ENCODE data around the gene TRUB2.
A peak's percentile ranks its signal among the peaks of the same experiment; 100 is the strongest.

TRUB2 gene

DNA sequence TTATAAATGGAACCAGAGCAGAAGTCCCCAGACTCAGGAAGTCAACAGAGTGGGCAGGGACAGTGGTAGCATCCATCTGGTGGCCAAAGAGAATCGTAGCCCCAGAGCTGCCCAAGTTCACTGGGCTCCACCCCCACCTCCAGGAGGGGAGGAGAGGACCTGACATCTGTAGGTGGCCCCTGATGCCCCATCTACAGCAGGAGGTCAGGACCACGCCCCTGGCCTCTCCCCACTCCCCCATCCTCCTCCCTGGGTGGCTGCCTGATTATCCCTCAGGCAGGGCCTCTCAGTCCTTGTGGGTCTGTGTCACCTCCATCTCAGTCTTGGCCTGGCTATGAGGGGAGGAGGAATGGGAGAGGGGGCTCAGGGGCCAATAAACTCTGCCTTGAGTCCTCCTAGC lies 38.6 kb upstream of the TRUB2 start:
- Histone ChIP-seq H3K4me3 (ENCODE audit: low read depth, low read length) (no peak overlapping the region), H3K4me1 (ENCODE audit: control insufficient read depth, insufficient read depth, low read length) (peaks cover 28% of the 10 kb centered on the region), H3K9ac (ENCODE audit: low read length) (no peak overlapping the region), H3K27ac (ENCODE audit: low read depth, low read length) (no peak overlapping the region), H3K27me3 (ENCODE audit: control insufficient read depth, insufficient read depth, low read length) (peaks cover 39% of the 10 kb centered on the region), H3K36me3 (ENCODE audit: control insufficient read depth, insufficient read depth, low read length) (peaks cover 8% of the 10 kb centered on the region), H3K9me3 (ENCODE audit: control insufficient read depth, insufficient read depth, low read depth, low read length) (no peaks in the 10 kb centered on the region)

DNA sequence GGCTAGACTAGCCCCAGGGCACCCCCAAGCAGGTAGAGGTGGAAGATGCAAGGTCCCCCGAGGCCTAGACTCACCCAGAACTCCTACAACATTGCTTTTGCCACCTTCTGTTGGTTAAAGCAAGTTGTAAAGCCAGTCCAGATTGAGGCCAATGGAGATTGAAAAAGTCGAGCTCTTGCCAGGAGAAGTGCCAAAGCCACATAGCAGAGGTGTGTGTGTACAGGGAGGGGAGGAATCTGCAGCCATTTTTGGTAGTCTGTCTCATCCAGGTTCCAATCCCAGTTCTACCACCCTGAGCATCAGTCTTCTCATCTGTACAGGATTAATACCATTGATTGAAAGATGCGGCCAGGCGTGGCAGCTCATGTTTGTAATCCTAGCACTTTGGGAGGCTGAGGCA lies 36.6 kb upstream of the TRUB2 start:
- no peaks in the 10 kb centered on the region for H3K9me3 ChIP-seq (ENCODE audit: control insufficient read depth, insufficient read depth, low read depth, low read length)
- H3K27ac ChIP-seq (ENCODE audit: low read depth, low read length), result no peak overlapping the region
- peaks cover 13% of the 10 kb centered on the region for H3K4me1 ChIP-seq (ENCODE audit: control insufficient read depth, insufficient read depth, low read length)
- no peak overlapping the region for H3K4me3 ChIP-seq (ENCODE audit: low read depth, low read length)
- peaks cover 25% of the 10 kb centered on the region for H3K27me3 ChIP-seq (ENCODE audit: control insufficient read depth, insufficient read depth, low read length)
- H3K36me3 ChIP-seq (ENCODE audit: control insufficient read depth, insufficient read depth, low read length), result peaks cover 17% of the 10 kb centered on the region
- no peak overlapping the region for H3K9ac ChIP-seq (ENCODE audit: low read length)

DNA sequence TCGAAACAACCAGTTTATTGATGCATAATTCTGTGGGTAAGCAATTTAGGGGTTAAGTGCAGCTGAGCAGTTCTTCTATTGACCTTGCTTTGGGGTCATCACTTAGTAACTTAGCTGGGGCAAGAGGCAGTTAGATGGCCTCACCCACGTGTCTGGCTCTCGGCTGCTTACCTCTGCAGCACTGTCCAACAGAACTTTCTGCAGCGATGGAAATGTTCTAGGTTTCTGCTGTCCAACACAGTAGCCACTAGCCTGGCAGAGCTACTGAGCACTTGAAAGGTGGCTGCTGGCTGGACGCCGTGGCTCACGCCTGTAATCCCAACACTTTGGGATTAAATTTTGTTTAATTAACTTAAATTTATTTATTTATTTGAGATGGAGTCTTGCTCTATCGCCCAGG lies 35.8 kb upstream of the TRUB2 start:
- H3K27ac ChIP-seq (ENCODE audit: low read depth, low read length), result no peak overlapping the region
- no peak overlapping the region for H3K9ac ChIP-seq (ENCODE audit: low read length)
- H3K4me3 ChIP-seq (ENCODE audit: low read depth, low read length), result no peak overlapping the region
- peaks cover 9% of the 10 kb centered on the region; the same call in 1 of the 2 replicates for H3K4me1 ChIP-seq (ENCODE audit: control insufficient read depth, insufficient read depth, low read length)
- H3K36me3 ChIP-seq (ENCODE audit: control insufficient read depth, insufficient read depth, low read length), result peaks cover 22% of the 10 kb centered on the region
- H3K9me3 ChIP-seq (ENCODE audit: control insufficient read depth, insufficient read depth, low read depth, low read length), result no peaks in the 10 kb centered on the region
- peaks cover 17% of the 10 kb centered on the region for H3K27me3 ChIP-seq (ENCODE audit: control insufficient read depth, insufficient read depth, low read length)

DNA sequence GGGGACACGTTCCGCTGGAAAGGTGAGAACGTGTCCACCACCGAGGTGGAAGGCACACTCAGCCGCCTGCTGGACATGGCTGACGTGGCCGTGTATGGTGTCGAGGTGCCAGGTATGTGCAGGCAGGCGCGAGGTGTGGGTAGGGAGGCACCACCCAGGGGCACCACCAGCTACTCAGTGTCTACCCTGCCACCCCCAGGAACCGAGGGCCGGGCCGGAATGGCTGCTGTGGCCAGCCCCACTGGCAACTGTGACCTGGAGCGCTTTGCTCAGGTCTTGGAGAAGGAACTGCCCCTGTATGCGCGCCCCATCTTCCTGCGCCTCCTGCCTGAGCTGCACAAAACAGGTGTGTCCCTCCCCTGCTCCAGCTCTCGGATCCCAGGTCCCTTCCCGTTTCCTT lies 33.2 kb upstream of the TRUB2 start:
- Histone ChIP-seq H3K4me1 (ENCODE audit: control insufficient read depth, insufficient read depth, low read length) (no peaks in the 10 kb centered on the region), H3K4me3 (ENCODE audit: low read depth, low read length) (no peak overlapping the region), H3K36me3 (ENCODE audit: control insufficient read depth, insufficient read depth, low read length) (peaks cover 31% of the 10 kb centered on the region), H3K27me3 (ENCODE audit: control insufficient read depth, insufficient read depth, low read length) (0 out of 2 replicates have a peak, but pooled peaks cover under 1% of the 10 kb centered on the region), H3K9ac (ENCODE audit: low read length) (no peak overlapping the region), H3K9me3 (ENCODE audit: control insufficient read depth, insufficient read depth, low read depth, low read length) (no peaks in the 10 kb centered on the region), H3K27ac (ENCODE audit: low read depth, low read length) (no peak overlapping the region)

DNA sequence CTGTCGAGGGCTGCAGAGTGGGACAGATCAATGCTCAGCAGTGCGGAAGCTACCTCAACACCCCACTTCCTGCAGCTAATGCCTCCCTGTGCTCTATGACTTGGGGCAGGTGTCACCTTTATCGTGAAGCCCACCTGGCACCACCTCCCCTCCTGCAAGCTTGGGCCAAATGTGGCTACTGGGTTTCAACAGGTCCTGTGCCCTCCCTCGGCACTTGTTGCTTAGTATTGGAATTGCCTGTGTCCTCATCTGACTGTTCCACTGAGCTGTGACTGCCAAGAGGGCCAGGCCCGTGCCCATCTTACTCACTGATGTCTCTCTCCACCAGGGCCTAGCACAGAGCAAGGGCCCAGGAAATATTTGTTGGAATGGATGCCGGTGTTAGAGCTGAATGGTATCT lies 27.5 kb upstream of the TRUB2 start:
- H3K9me3 ChIP-seq (ENCODE audit: control insufficient read depth, insufficient read depth, low read depth, low read length), result no peaks in the 10 kb centered on the region
- no peak overlapping the region for H3K9ac ChIP-seq (ENCODE audit: low read length)
- no peaks in the 10 kb centered on the region for H3K27me3 ChIP-seq (ENCODE audit: control insufficient read depth, insufficient read depth, low read length)
- no peak overlapping the region for H3K4me3 ChIP-seq (ENCODE audit: low read depth, low read length)
- H3K36me3 ChIP-seq (ENCODE audit: control insufficient read depth, insufficient read depth, low read length), result peaks cover 62% of the 10 kb centered on the region
- no peak overlapping the region for H3K27ac ChIP-seq (ENCODE audit: low read depth, low read length)
- H3K4me1 ChIP-seq (ENCODE audit: control insufficient read depth, insufficient read depth, low read length), result no peaks in the 10 kb centered on the region

DNA sequence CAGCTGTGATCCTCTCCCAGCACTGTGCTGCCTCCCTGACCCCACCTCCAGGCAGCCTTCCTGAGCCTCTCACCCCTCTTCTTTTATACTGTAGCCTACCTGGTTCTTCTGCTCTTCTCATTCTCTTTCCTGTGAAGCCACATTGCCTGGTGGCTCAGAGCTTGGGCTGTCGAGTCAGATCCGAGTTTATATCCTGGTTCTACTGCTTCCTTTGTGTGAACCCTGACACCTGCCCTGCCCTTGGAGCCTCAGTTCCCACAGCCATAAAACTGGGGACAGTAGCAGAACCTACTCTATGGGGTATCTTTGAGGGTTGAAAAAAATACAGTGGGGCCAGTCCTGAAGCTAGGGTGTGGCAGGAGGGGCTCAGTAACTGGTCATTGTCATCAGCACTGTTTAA lies 26.9 kb upstream of the TRUB2 start:
- no peak overlapping the region for H3K27ac ChIP-seq (ENCODE audit: low read depth, low read length)
- no peaks in the 10 kb centered on the region for H3K9me3 ChIP-seq (ENCODE audit: control insufficient read depth, insufficient read depth, low read depth, low read length)
- H3K36me3 ChIP-seq (ENCODE audit: control insufficient read depth, insufficient read depth, low read length), result peaks cover 67% of the 10 kb centered on the region
- no peaks in the 10 kb centered on the region for H3K4me1 ChIP-seq (ENCODE audit: control insufficient read depth, insufficient read depth, low read length)
- H3K27me3 ChIP-seq (ENCODE audit: control insufficient read depth, insufficient read depth, low read length), result no peaks in the 10 kb centered on the region
- H3K9ac ChIP-seq (ENCODE audit: low read length), result no peak overlapping the region
- H3K4me3 ChIP-seq (ENCODE audit: low read depth, low read length), result no peak overlapping the region

DNA sequence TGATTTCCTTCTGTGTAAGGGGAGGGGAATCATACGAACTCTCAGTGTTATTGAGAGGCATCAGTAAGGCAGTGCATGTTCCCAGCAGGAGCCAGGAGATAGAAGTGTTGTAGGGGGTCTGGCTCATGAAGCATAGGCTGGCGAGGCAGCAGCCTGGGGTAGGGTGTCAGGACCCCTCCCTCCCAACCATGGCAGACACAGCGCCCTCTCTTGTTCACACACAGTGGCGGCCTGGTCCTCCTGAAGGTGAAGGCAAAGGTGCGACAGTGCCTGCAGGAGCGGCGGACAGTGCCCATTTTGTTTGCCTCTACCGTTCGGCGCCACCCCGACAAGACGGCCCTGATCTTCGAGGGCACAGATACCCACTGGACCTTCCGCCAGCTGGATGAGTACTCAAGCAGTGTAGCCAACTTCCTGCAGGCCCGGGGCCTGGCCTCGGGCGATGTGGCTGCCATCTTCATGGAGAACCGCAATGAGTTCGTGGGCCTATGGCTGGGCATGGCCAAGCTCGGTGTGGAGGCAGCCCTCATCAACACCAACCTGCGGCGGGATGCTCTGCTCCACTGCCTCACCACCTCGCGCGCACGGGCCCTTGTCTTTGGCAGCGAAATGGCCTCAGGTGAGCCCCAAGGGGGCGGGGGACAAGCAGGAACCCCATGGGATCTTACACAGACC lies 22.8 kb upstream of the TRUB2 start:
- Histone ChIP-seq H3K36me3 (ENCODE audit: control insufficient read depth, insufficient read depth, low read length) (peaks cover 64% of the 10 kb centered on the region), H3K27me3 (ENCODE audit: control insufficient read depth, insufficient read depth, low read length) (no peaks in the 10 kb centered on the region)

DNA sequence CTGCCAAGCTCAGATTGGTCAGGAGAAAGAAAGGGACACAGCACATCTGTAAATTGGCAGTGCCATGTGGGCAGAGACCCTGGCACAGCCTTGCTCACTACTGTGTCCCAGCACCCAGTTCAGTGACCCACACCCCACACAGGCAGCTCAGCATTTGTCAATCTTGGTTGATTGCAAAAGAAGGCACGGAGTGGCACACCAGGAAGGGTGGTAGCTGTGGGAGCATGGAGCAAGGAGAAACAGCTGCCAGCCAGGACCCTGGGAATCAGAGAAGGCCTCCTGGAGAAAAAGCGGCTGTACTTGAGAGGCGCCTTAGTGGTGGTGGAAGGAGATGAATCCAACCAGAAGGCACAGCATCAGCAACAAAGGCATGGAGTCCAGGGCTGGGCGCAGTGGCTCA lies 21.6 kb upstream of the TRUB2 start:
- Histone ChIP-seq H3K4me1 (ENCODE audit: control insufficient read depth, insufficient read depth, low read length) (no peaks in the 10 kb centered on the region), H3K27ac (ENCODE audit: low read depth, low read length) (no peak overlapping the region), H3K27me3 (ENCODE audit: control insufficient read depth, insufficient read depth, low read length) (no peaks in the 10 kb centered on the region), H3K36me3 (ENCODE audit: control insufficient read depth, insufficient read depth, low read length) (peaks cover 53% of the 10 kb centered on the region), H3K9ac (ENCODE audit: low read length) (no peak overlapping the region), H3K4me3 (ENCODE audit: low read depth, low read length) (no peak overlapping the region), H3K9me3 (ENCODE audit: control insufficient read depth, insufficient read depth, low read depth, low read length) (no peaks in the 10 kb centered on the region)

More for the DNA sequence above, 22.8 kb upstream of the TRUB2 start:
- H3K9ac ChIP-seq (ENCODE audit: low read length), result no peak overlapping the region
- no peaks in the 10 kb centered on the region for H3K9me3 ChIP-seq (ENCODE audit: control insufficient read depth, insufficient read depth, low read depth, low read length)
- no peak overlapping the region for H3K4me3 ChIP-seq (ENCODE audit: low read depth, low read length)
- H3K27ac ChIP-seq (ENCODE audit: low read depth, low read length), result no peak overlapping the region
- no peaks in the 10 kb centered on the region for H3K4me1 ChIP-seq (ENCODE audit: control insufficient read depth, insufficient read depth, low read length)

DNA sequence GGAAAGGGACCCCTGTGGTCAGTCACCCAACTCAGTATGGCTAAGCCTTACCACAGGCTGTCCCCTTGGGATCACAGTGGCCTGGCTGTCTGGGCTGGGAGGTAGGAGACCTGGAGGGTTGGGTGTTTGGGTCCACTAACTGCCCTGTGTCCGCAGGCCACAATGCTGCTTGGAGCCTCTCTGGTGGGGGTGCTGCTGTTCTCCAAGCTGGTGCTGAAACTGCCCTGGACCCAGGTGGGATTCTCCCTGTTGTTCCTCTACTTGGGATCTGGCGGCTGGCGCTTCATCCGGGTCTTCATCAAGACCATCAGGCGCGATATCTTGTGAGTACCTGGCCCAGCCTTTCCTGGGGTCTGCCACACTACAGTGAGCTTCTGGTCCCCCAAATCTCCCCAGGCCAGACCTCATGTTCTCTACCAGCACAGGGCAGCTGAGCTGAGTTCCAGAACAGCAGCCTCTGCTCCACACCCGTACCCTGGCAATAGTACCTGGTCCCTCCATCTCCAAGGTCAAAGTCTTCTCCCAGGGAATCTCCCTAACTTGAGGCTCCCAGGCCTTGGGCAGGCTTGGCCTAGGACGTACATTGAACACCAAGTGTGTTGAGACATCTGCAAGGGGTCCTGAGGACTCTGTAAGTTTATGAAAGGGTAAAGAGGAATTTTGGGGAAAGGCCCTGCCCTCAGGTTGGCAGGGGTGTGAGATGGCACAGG lies 20.9 kb upstream of the TRUB2 start:
- peaks cover 47% of the 10 kb centered on the region for H3K36me3 ChIP-seq (ENCODE audit: control insufficient read depth, insufficient read depth, low read length)
- no peaks in the 10 kb centered on the region for H3K9me3 ChIP-seq (ENCODE audit: control insufficient read depth, insufficient read depth, low read depth, low read length)

DNA sequence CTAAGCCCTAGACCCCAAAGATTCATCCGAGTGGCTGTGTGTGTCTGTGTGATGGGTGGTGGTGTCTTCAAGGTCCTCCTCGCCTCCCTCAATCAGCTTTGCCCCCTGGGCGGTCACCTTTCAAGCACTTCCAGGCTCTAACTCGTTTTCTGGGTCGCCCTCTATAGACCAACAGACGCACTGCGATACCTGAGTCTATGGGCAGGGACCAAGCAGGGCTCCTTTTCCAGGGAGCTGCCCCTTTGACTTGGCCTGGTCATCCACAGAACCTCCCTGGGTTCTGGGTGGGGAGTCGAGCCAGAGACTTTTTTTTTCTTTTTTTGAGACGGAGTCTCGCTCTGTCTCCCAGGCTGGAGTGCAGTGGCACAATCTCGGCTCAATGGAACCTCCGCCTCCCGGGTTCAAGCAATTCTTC lies 19.2 kb upstream of the TRUB2 start:
- Histone ChIP-seq H3K4me1 (ENCODE audit: control insufficient read depth, insufficient read depth, low read length) (no peaks in the 10 kb centered on the region), H3K9me3 (ENCODE audit: control insufficient read depth, insufficient read depth, low read depth, low read length) (no peaks in the 10 kb centered on the region), H3K9ac (ENCODE audit: low read length) (no peak overlapping the region), H3K27ac (ENCODE audit: low read depth, low read length) (no peak overlapping the region), H3K27me3 (ENCODE audit: control insufficient read depth, insufficient read depth, low read length) (no peaks in the 10 kb centered on the region), H3K36me3 (ENCODE audit: control insufficient read depth, insufficient read depth, low read length) (peaks cover 33% of the 10 kb centered on the region), H3K4me3 (ENCODE audit: low read depth, low read length) (peak overlapping the region; percentile 96)

More for the DNA sequence above, 20.9 kb upstream of the TRUB2 start:
- Histone ChIP-seq H3K27me3 (ENCODE audit: control insufficient read depth, insufficient read depth, low read length) (no peaks in the 10 kb centered on the region), H3K9ac (ENCODE audit: low read length) (no peak overlapping the region), H3K4me3 (ENCODE audit: low read depth, low read length) (no peak overlapping the region), H3K27ac (ENCODE audit: low read depth, low read length) (no peak overlapping the region), H3K4me1 (ENCODE audit: control insufficient read depth, insufficient read depth, low read length) (no peaks in the 10 kb centered on the region)

DNA sequence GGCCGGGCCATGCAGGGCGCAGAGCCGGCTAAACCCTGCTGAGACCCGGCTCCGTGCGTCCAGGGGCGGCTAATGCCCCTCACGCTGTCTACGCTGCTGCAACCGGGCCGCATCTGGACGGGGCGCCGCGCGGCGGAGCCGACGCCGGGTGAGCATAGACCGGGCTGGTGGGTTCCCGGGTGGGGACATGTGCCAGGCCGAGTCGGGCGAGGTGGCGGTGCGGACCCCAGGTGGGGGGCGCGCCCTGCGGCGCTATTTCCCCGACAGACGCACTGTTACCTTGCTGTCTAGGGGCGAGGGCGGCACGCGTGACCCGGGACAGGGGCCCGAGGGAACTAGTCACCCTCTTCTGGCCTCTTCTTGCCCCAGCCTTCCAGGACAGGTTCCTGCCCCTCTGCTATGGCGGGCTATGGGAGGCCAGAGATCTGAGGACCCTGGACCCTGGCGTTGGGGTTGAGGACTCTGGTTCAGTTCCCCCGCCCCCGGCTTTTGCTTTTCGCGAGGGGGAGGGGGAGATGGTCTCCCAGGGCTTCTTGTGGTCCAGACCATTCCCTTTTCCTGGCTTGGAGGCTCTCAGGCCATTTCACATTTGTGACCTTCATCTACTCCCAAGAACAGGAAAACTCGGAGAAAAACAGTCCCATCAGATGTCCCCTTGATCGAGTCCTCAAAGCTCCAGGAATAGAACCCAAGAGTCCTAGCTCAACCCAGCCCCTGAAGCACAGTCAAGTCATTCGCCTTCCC lies 18.6 kb upstream of the TRUB2 start:
- Histone ChIP-seq H3K36me3 (ENCODE audit: control insufficient read depth, insufficient read depth, low read length) (peaks cover 30% of the 10 kb centered on the region), H3K27me3 (ENCODE audit: control insufficient read depth, insufficient read depth, low read length) (no peaks in the 10 kb centered on the region), H3K9me3 (ENCODE audit: control insufficient read depth, insufficient read depth, low read depth, low read length) (no peaks in the 10 kb centered on the region), H3K27ac (ENCODE audit: low read depth, low read length) (no peak overlapping the region), H3K4me3 (ENCODE audit: low read depth, low read length) (peak overlapping the region; percentile 96), H3K9ac (ENCODE audit: low read length) (peak overlapping the region; percentile 61), H3K4me1 (ENCODE audit: control insufficient read depth, insufficient read depth, low read length) (no peaks in the 10 kb centered on the region)
